ENCODE results near the gene OR52W1.

DNA sequence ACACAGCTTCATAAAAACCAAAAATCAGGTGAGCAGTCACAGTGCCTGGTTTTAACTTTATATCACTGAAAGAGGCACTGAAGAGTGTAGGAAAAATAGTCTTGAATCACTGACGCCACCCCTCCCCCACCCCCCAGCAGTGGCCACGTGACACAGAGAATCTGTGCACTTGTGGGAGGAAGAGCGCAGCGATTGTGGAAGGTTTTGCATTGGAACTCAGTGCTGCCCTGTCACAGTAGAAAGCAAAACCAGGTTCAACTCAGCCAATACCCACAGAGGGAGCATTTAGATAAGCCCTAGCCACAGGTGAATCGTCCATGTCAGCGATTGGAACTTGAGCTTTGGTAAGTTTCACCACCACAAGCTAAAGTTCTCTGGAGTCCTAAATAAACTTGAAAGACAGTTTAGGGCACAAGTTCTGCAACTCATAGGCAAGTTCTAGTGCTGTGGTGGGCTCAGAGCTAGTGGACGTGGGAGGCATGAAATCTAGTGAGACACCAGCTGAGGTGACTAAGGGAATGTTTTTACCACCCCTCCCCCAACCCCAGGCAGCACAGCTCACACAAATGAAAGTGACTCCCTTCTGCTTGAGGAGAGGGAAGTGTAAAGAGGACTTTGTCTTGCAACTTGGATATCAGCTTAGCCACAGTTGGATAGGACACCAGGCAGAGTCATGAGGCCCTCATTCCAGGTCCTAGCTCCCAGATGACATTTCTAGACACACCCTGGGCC is 42.2 kb upstream of the OR52W1 start:
- TF ChIP-seq, protein P1, sequence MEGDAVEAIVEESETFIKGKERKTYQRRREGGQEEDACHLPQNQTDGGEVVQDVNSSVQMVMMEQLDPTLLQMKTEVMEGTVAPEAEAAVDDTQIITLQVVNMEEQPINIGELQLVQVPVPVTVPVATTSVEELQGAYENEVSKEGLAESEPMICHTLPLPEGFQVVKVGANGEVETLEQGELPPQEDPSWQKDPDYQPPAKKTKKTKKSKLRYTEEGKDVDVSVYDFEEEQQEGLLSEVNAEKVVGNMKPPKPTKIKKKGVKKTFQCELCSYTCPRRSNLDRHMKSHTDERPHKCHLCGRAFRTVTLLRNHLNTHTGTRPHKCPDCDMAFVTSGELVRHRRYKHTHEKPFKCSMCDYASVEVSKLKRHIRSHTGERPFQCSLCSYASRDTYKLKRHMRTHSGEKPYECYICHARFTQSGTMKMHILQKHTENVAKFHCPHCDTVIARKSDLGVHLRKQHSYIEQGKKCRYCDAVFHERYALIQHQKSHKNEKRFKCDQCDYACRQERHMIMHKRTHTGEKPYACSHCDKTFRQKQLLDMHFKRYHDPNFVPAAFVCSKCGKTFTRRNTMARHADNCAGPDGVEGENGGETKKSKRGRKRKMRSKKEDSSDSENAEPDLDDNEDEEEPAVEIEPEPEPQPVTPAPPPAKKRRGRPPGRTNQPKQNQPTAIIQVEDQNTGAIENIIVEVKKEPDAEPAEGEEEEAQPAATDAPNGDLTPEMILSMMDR (IDR thresholded peaks at IDR 0.05; ENCODE audit: low read length), result no peak
- TF ChIP-seq EZH2 (IDR thresholded peaks at IDR 0.05; ENCODE audit: borderline replicate concordance, low read length), result no peak
